ENCODE results near the gene NXPE3. TPM values are rescaled to one million over a fixed set of nuclear protein-coding genes. Genes with fewer than 3 reads are reported as not detected.
"Not testable (repeated sequence)": the region's sequence is repeated elsewhere in the genome, so short reads cannot be mapped to it uniquely, and the experiment has no call there.

Gene NXPE3
- total and polyA plus RNA-seq, 2 experiments from 2014 or later: 5.4 to 12.6 TPM

DNA sequence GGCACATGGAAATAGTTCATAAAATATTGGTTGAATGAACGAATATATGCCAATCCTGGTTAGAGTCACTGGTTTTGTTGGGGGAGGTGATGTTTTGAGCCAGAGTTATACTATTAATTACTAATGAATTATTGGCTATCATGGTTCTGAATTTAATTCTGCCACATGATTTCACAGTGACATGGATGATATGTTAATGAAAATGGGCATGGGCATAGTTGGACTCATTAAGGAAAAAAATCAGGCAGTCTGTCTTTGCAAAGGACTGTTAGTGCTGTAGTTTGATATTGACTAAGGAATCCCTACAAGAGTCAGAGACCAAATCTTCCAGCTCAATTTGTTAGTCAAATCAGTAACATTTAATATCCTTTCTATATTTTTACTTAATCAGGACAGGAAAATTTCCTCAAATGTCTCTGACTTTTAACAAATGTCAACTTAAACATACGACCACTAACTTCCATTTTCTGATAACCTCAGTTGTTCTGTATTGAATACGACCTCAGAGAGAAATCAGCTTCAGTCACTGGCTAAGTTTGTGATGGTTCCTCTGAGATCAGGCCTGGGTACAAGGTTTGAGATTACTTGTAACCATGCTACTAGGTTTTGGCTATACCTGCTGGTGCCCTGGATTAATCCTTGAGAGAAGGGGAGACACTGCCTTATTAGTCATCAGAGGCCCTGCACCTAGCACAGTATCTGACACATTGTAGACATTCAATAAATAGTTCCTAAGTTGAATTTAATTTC is 83.6 kb downstream of the NXPE3 start:
- H3K79me2 ChIP-seq (ENCODE audit: insufficient read depth): 0 out of 2 replicates have a peak, but pooled peaks cover 5% of the 10 kb centered on the region
- H3K4me1 ChIP-seq (ENCODE audit: insufficient read depth): peaks cover 5% of the 10 kb centered on the region; the same call in 1 of the 2 replicates
- 57 to 66% methylated on average over 3 of the region's 3 CpGs for WGBS, 2 experiments (ENCODE audit: low coverage in 1 of 2, low lambda C conversion rate in 2 of 2, missing lambda C conversion rate in 2 of 2)
- DNase-seq: no peak
- H3K4me3 ChIP-seq: no peak overlapping the region
- no peak overlapping the region for H2AFZ ChIP-seq
- no peak overlapping the region for H3K4me2 ChIP-seq (ENCODE audit: unreplicated experiment)
- in situ Hi-C loops (cut with MboI): no loop called here
- H3K9me3 ChIP-seq (ENCODE audit: low read depth): no peaks in the 10 kb centered on the region
- no peak overlapping the region for H3K27ac ChIP-seq
- peaks cover 3% of the 10 kb centered on the region for H4K20me1 ChIP-seq (ENCODE audit: insufficient read depth)
- no peak for TF ChIP-seq EZH2phosphoT487 (IDR thresholded peaks at IDR 0.05; ENCODE audit: insufficient read depth, low read depth)
- TF ChIP-seq EZH2 (IDR thresholded peaks at IDR 0.05; ENCODE audit: insufficient read depth, poor library complexity, severe bottlenecking): no peak
- H3F3A ChIP-seq (ENCODE audit: insufficient read depth): peaks cover 61% of the 10 kb centered on the region
- H3K9me2 ChIP-seq (ENCODE audit: insufficient read depth): no peaks in the 10 kb centered on the region
- H3K9ac ChIP-seq: no peak overlapping the region
- peaks cover 47% of the 10 kb centered on the region for H3K36me3 ChIP-seq (ENCODE audit: low read depth)
- H3K27me3 ChIP-seq (replicated peaks; ENCODE audit: insufficient read depth): no peaks in the 10 kb centered on the region

DNA sequence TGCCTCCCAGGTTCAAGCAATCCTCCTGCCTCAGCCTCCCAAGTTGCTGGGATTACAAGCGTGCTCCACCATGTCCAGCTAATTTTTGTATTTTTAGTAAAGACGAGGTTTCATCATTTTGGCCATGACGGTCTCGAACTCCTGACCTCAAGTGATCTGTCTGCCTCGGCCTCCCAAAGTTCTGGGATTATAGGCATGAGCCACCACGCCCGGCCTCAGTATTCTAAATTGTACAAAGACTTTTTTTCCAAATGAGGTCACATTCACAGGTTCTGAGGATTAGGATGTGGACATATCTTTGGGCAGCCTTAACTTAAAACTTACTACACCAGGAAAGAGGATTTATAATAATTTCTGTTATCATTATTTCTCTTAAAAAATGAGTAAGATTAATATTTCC is 85.9 kb downstream of the NXPE3 start:
- not testable (repeated sequence) for DNase-seq
- 88 to 89% methylated on average over 7 of the region's 7 CpGs for WGBS, 2 experiments (ENCODE audit: low coverage in 1 of 2, low lambda C conversion rate in 2 of 2, missing lambda C conversion rate in 2 of 2)

GRCh38 chr3:101865751-101866509 is 86.9 kb downstream of the NXPE3 start:
- Histone ChIP-seq H3K4me2 (ENCODE audit: unreplicated experiment) (no peak overlapping the region), H3F3A (ENCODE audit: insufficient read depth) (peaks cover 29% of the 10 kb centered on the region)
- in situ Hi-C loops (cut with MboI): no loop called here

More for the DNA sequence above, 85.9 kb downstream of the NXPE3 start:
- H2AFZ ChIP-seq; H3K4me1 ChIP-seq (ENCODE audit: insufficient read depth); H3K79me2 ChIP-seq (ENCODE audit: insufficient read depth); H4K20me1 ChIP-seq (ENCODE audit: insufficient read depth); H3K27ac ChIP-seq; H3K9ac ChIP-seq; H3K27me3 ChIP-seq (replicated peaks; ENCODE audit: insufficient read depth); in situ Hi-C loops (cut with MboI); H3K4me2 ChIP-seq (ENCODE audit: unreplicated experiment); H3K9me2 ChIP-seq (ENCODE audit: insufficient read depth); H3K9me3 ChIP-seq (ENCODE audit: low read depth); H3K4me3 ChIP-seq: not testable (repeated sequence)
- Histone ChIP-seq H3F3A (ENCODE audit: insufficient read depth) (peaks cover 38% of the 10 kb centered on the region), H3K36me3 (ENCODE audit: low read depth) (peaks cover 24% of the 10 kb centered on the region)

GRCh38 chr3:101867511-101867910 is 88.5 kb downstream of the NXPE3 start:
- Histone ChIP-seq H3K36me3 (ENCODE audit: low read depth) (no peaks in the 10 kb centered on the region), H2AFZ (no peak overlapping the region), H3K9ac (no peak overlapping the region), H3K27ac (no peak overlapping the region), H3K4me3 (no peak overlapping the region), H3F3A (ENCODE audit: insufficient read depth) (peaks cover 14% of the 10 kb centered on the region), H4K20me1 (ENCODE audit: insufficient read depth) (no peaks in the 10 kb centered on the region), H3K9me2 (ENCODE audit: insufficient read depth) (no peaks in the 10 kb centered on the region), H3K9me3 (ENCODE audit: low read depth) (no peaks in the 10 kb centered on the region), H3K4me2 (ENCODE audit: unreplicated experiment) (no peak overlapping the region), H3K4me1 (ENCODE audit: insufficient read depth) (no peaks in the 10 kb centered on the region), H3K79me2 (ENCODE audit: insufficient read depth) (no peaks in the 10 kb centered on the region), H3K27me3 (replicated peaks; ENCODE audit: insufficient read depth) (no peaks in the 10 kb centered on the region)
- no peak for DNase-seq
- TF ChIP-seq EZH2 (IDR thresholded peaks at IDR 0.05; ENCODE audit: insufficient read depth, poor library complexity, severe bottlenecking) (no peak), EZH2phosphoT487 (IDR thresholded peaks at IDR 0.05; ENCODE audit: insufficient read depth, low read depth) (no peak)
- in situ Hi-C loops (cut with MboI): no loop called here

More at GRCh38 chr3:101865751-101866509, 86.9 kb downstream of the NXPE3 start:
- DNase-seq: no peak
- Histone ChIP-seq H3K9me3 (ENCODE audit: low read depth) (no peaks in the 10 kb centered on the region), H3K27ac (no peak overlapping the region), H3K9me2 (ENCODE audit: insufficient read depth) (no peaks in the 10 kb centered on the region), H3K4me1 (ENCODE audit: insufficient read depth) (no peaks in the 10 kb centered on the region), H3K36me3 (ENCODE audit: low read depth) (peaks cover 14% of the 10 kb centered on the region), H2AFZ (no peak overlapping the region), H3K27me3 (replicated peaks; ENCODE audit: insufficient read depth) (no peaks in the 10 kb centered on the region), H4K20me1 (ENCODE audit: insufficient read depth) (no peaks in the 10 kb centered on the region), H3K9ac (no peak overlapping the region), H3K4me3 (no peak overlapping the region), H3K79me2 (ENCODE audit: insufficient read depth) (no peaks in the 10 kb centered on the region)
- TF ChIP-seq EZH2 (IDR thresholded peaks at IDR 0.05; ENCODE audit: insufficient read depth, poor library complexity, severe bottlenecking) (no peak), EZH2phosphoT487 (IDR thresholded peaks at IDR 0.05; ENCODE audit: insufficient read depth, low read depth) (no peak)
- WGBS, 2 experiments (ENCODE audit: low coverage in 1 of 2, low lambda C conversion rate in 2 of 2, missing lambda C conversion rate in 2 of 2): 71 to 72% methylated on average over 5 of the region's 5 CpGs

All from GM23248 (cell line).